GM15510 (cell line): ENCODE measurements around the gene DNAH11.

Source experiments
- POLR2A ChIP-seq: IDR thresholded peaks from 3 replicates; pipeline ENCODE4 v1.6.1; 2011; ENCODE audit warnings: borderline replicate concordance; ENCODE audit not compliant: insufficient read length; ENCODE audit errors: extremely low read depth

DNAH11 gene

GRCh38 chr7:21547501-21547900 is 4.7 kb downstream of the DNAH11 start:
- no peak for TF ChIP-seq POLR2A

GRCh38 chr7:21548491-21548890 is 5.7 kb downstream of the DNAH11 start:
- no peak for TF ChIP-seq POLR2A

GRCh38 chr7:21550076-21550475 is 7.2 kb downstream of the DNAH11 start:
- no peak for TF ChIP-seq POLR2A

GRCh38 chr7:21550821-21551531 is 8.1 kb downstream of the DNAH11 start:
- no peak for TF ChIP-seq POLR2A

- no peak for TF ChIP-seq POLR2A
These were observed 19.5 kb downstream of the DNAH11 start for GRCh38 chr7:21562385-21562784.

- TF ChIP-seq POLR2A: no peak
These were observed 22.8 kb downstream of the DNAH11 start for GRCh38 chr7:21565614-21566013.

- TF ChIP-seq POLR2A: no peak
These were observed 23.3 kb downstream of the DNAH11 start for GRCh38 chr7:21566094-21566493.

- no peak for TF ChIP-seq POLR2A
These were observed 25.9 kb downstream of the DNAH11 start for GRCh38 chr7:21568762-21569161.

- no peak for TF ChIP-seq POLR2A
These were observed 29.8 kb downstream of the DNAH11 start for GRCh38 chr7:21572331-21573313.

- no peak for TF ChIP-seq POLR2A
These were observed 36.7 kb downstream of the DNAH11 start for GRCh38 chr7:21579341-21580072.

- TF ChIP-seq POLR2A: no peak
These were observed 37.3 kb downstream of the DNAH11 start for GRCh38 chr7:21580073-21580521.

- TF ChIP-seq POLR2A: no peak
These were observed 42.4 kb downstream of the DNAH11 start for GRCh38 chr7:21585070-21585724.

- no peak for TF ChIP-seq POLR2A
These were observed 44.4 kb downstream of the DNAH11 start for GRCh38 chr7:21587139-21587784.

- no peak for TF ChIP-seq POLR2A
These were observed 54.0 kb downstream of the DNAH11 start for GRCh38 chr7:21596801-21597200.

- no peak for TF ChIP-seq POLR2A
These were observed 60.6 kb downstream of the DNAH11 start for GRCh38 chr7:21603462-21603861.
